ENCODE data around the gene ZNF226. TPM values are rescaled to one million over a fixed set of nuclear protein-coding genes. Genes with fewer than 3 reads are reported as not detected.

The ZNF226 gene
- polyA plus RNA-seq, 1 donor from 2014 or later, result 24.2 TPM

Other genes starting within 250 kb of the ZNF226 start
- gene ZNF45, start 229.8 kb upstream of the ZNF226 start, polyA plus RNA-seq, result 10.7 TPM
- gene ZNF221, start 213.9 kb upstream of the ZNF226 start, polyA plus RNA-seq, result 0.98 TPM
- 2.3 TPM for gene ZNF155, start 180.9 kb upstream of the ZNF226 start, polyA plus RNA-seq
- gene ZNF230, start 162.1 kb upstream of the ZNF226 start, polyA plus RNA-seq, result 4.7 TPM
- 6.2 TPM for gene ZNF222, start 139.7 kb upstream of the ZNF226 start, polyA plus RNA-seq
- gene ZNF223, start 113.1 kb upstream of the ZNF226 start, polyA plus RNA-seq, result 1.5 TPM
- 0.69 TPM for gene ZNF284, start 92.9 kb upstream of the ZNF226 start, polyA plus RNA-seq
- 12.4 TPM for gene ZNF224, start 70.7 kb upstream of the ZNF226 start, polyA plus RNA-seq
- 1.9 TPM for gene ZNF225, start 51.7 kb upstream of the ZNF226 start, polyA plus RNA-seq
- 8.6 TPM for gene ZNF234, start 23.5 kb upstream of the ZNF226 start, polyA plus RNA-seq
- 16.4 TPM for gene ZNF227, start 47.4 kb downstream of the ZNF226 start, polyA plus RNA-seq
- 1.2 TPM for gene ZNF233, start 94.8 kb downstream of the ZNF226 start, polyA plus RNA-seq
- gene ZNF235, start 139.9 kb downstream of the ZNF226 start, polyA plus RNA-seq, result 3.1 TPM
- gene ZNF112, start 191.6 kb downstream of the ZNF226 start, polyA plus RNA-seq, result not detected
- gene ZNF285, start 236.5 kb downstream of the ZNF226 start, polyA plus RNA-seq, result 2.1 TPM

Data from IgD-negative memory B cell (primary cell).